GM12891 (cell line): Measurements from ENCODE around the gene SH3BGRL.

ENCODE experiments used
- DNase-seq: peaks from one replicate; pipeline ENCODE4 v3.0.0; 2011; ENCODE audit warnings: low spot score; ENCODE audit not compliant: insufficient read length
- FAIRE-seq: peaks from 2 replicates; lab custom pipeline; 2011; peaks lifted over from hg19 to GRCh38; lab: Jason Lieb, UNC
- PAX5 ChIP-seq: IDR thresholded peaks from 2 replicates; pipeline ENCODE4 v1.6.1; 2011; ENCODE audit warnings: low read length, moderate library complexity, mild to moderate bottlenecking; ENCODE audit not compliant: insufficient read depth, severe bottlenecking
- POLR2A ChIP-seq: IDR thresholded peaks from 2 replicates; pipeline ENCODE4 v1.6.1; 2011; ENCODE audit warnings: low read depth, low read length, control low read depth
- POLR2AphosphoS5 ChIP-seq: IDR thresholded peaks from 2 replicates; pipeline ENCODE4 v1.6.1; 2011; ENCODE audit warnings: low read depth, low read length, control low read depth
- POU2F2 ChIP-seq: IDR thresholded peaks from 2 replicates; pipeline ENCODE4 v1.6.1; 2011; ENCODE audit warnings: low read depth, mild to moderate bottlenecking, control low read depth, low read length, moderate library complexity
- SPI1 ChIP-seq: IDR thresholded peaks from 2 replicates; pipeline ENCODE4 v1.6.1; 2011; ENCODE audit warnings: low read depth, low read length, control low read depth
- TAF1 ChIP-seq: IDR thresholded peaks from 2 replicates; pipeline ENCODE4 v1.6.1; 2011; ENCODE audit warnings: low read depth, low read length, control low read depth

SH3BGRL gene

DNA sequence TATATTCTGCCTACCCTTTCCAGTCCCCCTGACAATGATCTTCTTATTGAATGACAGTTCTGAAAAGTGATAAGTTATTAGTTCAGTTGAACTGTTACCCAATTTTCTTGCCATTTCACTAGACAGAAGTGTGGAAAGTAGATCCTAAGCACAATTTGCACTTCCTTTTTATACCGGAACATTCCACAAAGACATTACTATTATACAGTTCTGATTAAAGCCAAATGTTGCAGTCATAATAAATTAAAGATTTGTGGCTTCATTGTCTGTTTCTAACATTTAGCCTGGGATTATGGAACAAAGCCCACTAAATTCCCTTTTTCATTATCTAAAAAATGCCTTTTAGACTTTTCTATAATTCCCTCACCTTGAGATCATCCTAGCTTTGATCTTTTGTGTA, 13.8 kb downstream of the SH3BGRL start:
- FAIRE-seq (no peak), DNase-seq (no peak)
- no peak for TF ChIP-seq POLR2AphosphoS5
- TF ChIP-seq SPI1: no peak
- TF ChIP-seq TAF1: no peak
- TF ChIP-seq POLR2A: no peak
- no peak for TF ChIP-seq POU2F2
- no peak for TF ChIP-seq PAX5

DNA sequence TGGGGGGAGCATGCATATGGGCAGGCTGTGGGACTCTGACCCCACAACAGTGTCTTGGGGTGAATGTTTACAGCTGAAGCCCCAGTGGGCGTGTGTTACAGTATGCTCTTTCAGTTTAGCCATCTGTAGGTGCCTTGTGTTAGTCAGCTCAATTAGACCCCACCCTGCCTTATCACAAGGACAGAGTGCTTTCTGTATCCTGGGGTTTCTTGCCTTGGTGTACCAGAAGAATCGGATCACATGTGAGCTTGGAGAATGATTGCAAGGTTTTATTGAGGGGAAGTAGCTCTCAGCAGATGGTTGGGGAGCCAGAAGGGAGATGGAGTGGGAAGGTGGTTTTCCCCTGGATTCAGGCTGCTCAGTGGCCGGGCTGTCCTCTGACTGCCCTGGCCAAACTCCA, 27.3 kb downstream of the SH3BGRL start:
- peak; percentile 52 for FAIRE-seq
- no peak for TF ChIP-seq POLR2A
- TF ChIP-seq POU2F2: no peak
- TF ChIP-seq PAX5: no peak
- TF ChIP-seq TAF1: no peak
- no peak for TF ChIP-seq POLR2AphosphoS5
- TF ChIP-seq SPI1: no peak
- no peak for DNase-seq

DNA sequence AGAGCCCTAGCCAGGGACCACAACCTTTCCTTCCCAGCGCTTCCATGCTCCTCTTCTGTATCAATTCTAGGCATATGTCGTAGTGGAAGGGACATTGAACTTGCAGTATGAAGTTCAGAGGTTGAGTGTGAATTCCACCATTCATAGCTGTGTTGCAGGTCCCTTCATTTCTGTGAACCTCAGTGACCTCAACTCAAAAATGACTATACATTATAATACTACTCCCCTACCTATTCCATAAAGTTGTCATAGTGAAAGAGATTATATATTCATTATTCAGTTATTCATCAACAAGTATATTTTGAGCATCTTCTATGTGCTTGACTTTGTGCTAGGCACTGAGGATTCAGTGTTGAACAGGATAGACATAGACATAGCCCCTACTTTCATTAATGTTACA, 28.0 kb downstream of the SH3BGRL start:
- DNase-seq (no peak), FAIRE-seq (no peak)
- TF ChIP-seq POLR2AphosphoS5: no peak
- TF ChIP-seq SPI1: no peak
- TF ChIP-seq POU2F2: no peak
- no peak for TF ChIP-seq TAF1
- TF ChIP-seq POLR2A: no peak

DNA sequence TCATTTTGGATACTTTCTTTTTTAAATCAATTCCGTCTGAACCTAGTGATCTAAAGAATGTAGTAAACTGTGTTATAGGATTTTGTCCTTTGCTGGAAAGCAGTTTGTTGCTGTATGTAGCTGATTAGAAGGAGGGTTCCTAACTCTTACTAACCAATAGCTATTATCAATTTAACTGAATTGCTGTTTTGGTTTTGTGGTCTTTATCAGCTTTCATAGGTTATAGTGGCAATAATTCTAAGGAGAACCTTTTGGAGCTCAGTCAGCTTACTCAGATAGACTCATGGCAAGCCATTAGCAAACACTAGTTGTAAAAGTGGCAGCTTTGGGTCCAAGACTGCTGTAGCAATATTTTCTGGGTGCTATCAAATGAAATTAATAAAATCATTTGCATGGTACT, 29.6 kb downstream of the SH3BGRL start:
- FAIRE-seq (no peak), DNase-seq (no peak)
- TF ChIP-seq SPI1: no peak
- no peak for TF ChIP-seq POU2F2

DNA sequence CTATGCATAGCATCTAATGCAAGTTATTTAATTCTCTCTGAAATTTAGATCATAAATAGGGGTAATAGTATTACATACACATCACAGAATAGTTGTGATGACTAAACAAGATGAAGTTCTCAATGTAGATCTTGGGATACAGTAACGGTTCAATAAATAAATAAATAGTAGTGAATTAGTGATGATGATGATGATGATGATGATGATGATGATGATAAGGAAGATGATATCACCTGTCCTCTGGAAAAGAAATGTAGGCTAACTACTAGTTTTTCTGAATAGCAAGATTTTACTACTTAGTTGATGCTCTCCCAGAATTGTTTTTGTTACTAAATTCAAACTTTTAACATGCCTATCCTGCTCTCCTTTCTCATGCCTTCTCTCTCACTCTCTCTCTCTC, 30.3 kb downstream of the SH3BGRL start:
- TF ChIP-seq PAX5: no peak
- TF ChIP-seq POU2F2: no peak
- no peak for TF ChIP-seq TAF1
- no peak for DNase-seq
- FAIRE-seq: no peak

DNA sequence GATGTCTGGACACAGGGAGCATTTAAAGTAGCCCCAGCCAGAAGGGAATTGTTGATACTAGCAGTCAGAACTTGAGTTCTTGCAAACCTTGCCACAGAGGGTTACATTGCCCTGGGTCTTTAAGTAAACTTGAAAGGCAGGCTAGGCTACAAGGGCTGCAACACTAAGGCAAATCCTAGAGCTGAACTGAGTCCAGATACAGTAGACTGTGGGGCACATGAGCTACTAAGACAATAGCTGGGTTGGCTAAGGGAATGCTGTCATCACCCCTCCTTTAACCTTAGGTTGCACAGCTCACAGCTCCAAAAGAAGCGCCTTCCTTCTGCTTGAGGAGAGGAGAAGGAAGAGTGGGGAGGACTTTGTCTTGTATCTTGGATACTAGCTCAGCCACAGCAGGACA, 35.6 kb downstream of the SH3BGRL start:
- FAIRE-seq: no peak
- TF ChIP-seq PAX5: no peak
- TF ChIP-seq POLR2AphosphoS5: no peak
- TF ChIP-seq POLR2A: no peak
- TF ChIP-seq SPI1: no peak
- TF ChIP-seq TAF1: no peak
- TF ChIP-seq POU2F2: no peak
- no peak for DNase-seq

DNA sequence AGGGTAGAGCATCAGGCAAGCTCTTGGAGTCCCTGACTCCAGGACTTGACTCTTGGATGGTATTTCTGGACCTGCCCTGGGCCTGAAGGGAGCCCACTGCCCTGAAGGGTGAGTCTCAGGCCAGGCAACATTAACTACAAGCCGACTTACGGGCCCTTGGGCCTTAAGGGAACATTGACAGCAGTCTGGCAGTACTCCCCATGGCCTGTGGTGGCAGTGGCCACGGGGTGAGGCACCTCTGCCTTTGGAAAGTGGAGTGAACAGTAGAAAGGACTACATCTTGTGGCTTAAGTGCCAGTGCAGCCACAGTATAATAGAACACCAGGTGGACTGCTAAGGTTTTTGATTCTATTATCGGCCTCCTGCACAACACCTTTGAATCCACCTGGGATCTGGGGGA, 36.3 kb downstream of the SH3BGRL start:
- DNase-seq (no peak), FAIRE-seq (no peak)
- TF ChIP-seq PAX5 (no peak), TAF1 (no peak), SPI1 (no peak), POU2F2 (no peak), POLR2A (no peak), POLR2AphosphoS5 (no peak)

DNA sequence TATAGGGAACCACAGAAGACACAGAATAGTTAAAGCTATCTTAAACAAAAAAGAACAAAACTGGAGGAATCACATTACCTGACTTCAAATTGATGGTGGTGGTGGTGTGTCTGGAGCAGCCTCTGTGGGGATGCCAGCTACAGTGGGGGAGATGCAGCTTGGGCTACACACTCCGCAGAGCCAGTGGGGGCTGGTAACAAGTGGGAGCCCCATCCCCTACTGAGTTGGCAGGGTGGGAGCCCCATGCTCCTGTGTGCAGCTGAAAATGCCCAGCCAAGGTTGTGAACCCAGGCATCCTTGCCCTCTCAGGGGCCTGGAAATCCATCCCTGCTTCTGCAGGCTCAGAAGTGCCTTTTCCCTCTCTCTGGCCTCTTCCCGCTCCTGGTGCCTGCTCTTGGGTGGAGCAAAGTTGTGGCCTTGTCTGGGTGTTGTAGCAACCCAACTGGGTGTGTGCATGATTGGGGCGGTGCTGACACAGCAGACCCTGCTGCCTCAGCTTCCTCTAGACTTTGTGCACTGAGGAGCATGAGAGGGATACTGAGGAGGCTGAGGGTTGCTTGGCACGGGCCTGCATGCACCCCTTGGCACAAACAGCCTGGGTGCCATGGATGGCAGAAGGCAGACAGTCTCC, 38.9 kb downstream of the SH3BGRL start:
- DNase-seq: no peak
- no peak for TF ChIP-seq PAX5
- no peak for TF ChIP-seq SPI1
- TF ChIP-seq POLR2A: no peak
- no peak for TF ChIP-seq TAF1
- no peak for TF ChIP-seq POLR2AphosphoS5
- no peak for TF ChIP-seq POU2F2
- FAIRE-seq: no peak

DNA sequence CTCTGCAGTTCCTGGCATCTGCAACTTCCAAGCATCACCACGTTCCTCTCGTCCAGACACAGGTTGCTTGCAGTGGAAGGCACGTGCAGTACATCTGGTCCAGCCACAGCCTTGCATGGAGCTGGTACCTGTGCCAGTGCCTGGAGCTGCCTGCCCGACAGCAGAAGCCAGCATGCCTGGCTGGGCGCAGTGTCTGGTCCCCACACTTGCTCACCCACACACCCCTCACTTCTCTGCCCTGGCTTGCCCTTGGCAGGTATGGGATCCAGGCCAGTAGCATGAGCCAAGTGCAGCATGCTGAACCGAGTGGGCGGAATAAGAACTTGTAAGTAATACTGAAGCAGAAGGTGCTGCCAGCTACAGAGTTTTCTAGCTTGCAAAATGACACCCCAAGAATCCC, 39.9 kb downstream of the SH3BGRL start:
- no peak for TF ChIP-seq POU2F2
- no peak for TF ChIP-seq PAX5
- TF ChIP-seq POLR2A: no peak
- TF ChIP-seq SPI1: no peak
- no peak for TF ChIP-seq TAF1
- no peak for TF ChIP-seq POLR2AphosphoS5
- DNase-seq: no peak
- FAIRE-seq: peak; percentile 20

DNA sequence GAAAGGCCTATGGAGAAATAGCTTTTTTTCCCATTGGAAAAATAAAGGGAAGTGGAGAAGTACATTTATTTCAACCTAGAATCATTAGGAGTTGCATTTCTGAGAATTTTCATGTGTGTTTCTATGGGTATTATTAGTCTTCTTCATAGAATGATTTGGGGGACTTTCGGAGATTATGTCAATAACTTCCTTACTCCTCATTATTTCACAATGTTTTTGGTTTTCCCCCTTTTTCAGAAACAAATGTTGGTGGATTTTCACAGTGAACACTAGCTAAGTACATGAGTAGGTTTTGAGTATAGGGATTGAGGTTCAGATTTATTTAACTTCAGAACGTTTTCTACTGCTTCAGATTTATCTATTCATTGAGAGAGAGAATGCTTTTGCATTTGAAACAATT, 54.0 kb downstream of the SH3BGRL start:
- no peak for FAIRE-seq
- TF ChIP-seq PAX5: no peak
- no peak for TF ChIP-seq SPI1
- no peak for TF ChIP-seq POU2F2
- TF ChIP-seq POLR2AphosphoS5: no peak
- no peak for DNase-seq
